ENCODE measurements around the gene RASAL2.
"Not testable (repeated sequence)": the region's sequence is repeated elsewhere in the genome, so short reads cannot be mapped to it uniquely, and the experiment has no call there.

RASAL2 gene

GRCh38 chr1:178120520-178121052 is 26.7 kb downstream of the RASAL2 start:
- not testable (repeated sequence) for DNase-seq

GRCh38 chr1:178121883-178122282 is 28.0 kb downstream of the RASAL2 start:
- no peak for DNase-seq

- no peak for DNase-seq
These were observed 28.4 kb downstream of the RASAL2 start for GRCh38 chr1:178122283-178122682.

- DNase-seq = no peak
These were observed 30.2 kb downstream of the RASAL2 start for GRCh38 chr1:178124115-178124514.

- no peak for DNase-seq
These were observed 32.4 kb downstream of the RASAL2 start for GRCh38 chr1:178126261-178126660.

- DNase-seq = no peak
These were observed 32.9 kb downstream of the RASAL2 start for GRCh38 chr1:178126741-178127185.

GRCh38 chr1:178127482-178128191 is 33.7 kb downstream of the RASAL2 start:
- no peak for DNase-seq

GRCh38 chr1:178133239-178133989 is 39.5 kb downstream of the RASAL2 start:
- no peak for DNase-seq

GRCh38 chr1:178134061-178134460 is 40.2 kb downstream of the RASAL2 start:
- DNase-seq = no peak

GRCh38 chr1:178137238-178137637 is 43.3 kb downstream of the RASAL2 start:
- no peak for DNase-seq

GRCh38 chr1:178142806-178143205 is 48.9 kb downstream of the RASAL2 start:
- no peak for DNase-seq

- DNase-seq = no peak
These were observed 50.1 kb downstream of the RASAL2 start for GRCh38 chr1:178143730-178144690.

GRCh38 chr1:178145605-178146004 is 51.7 kb downstream of the RASAL2 start:
- no peak for DNase-seq

GRCh38 chr1:178146436-178146835 is 52.5 kb downstream of the RASAL2 start:
- DNase-seq = no peak

- no peak for DNase-seq
These were observed 56.7 kb downstream of the RASAL2 start for GRCh38 chr1:178150610-178151009.

GRCh38 chr1:178151831-178152230 is 57.9 kb downstream of the RASAL2 start:
- no peak for DNase-seq

- no peak for DNase-seq
These were observed 61.8 kb downstream of the RASAL2 start for GRCh38 chr1:178155481-178156255.

- DNase-seq = no peak
These were observed 67.0 kb downstream of the RASAL2 start for GRCh38 chr1:178160736-178161475.

GRCh38 chr1:178161516-178161915 is 67.6 kb downstream of the RASAL2 start:
- DNase-seq = no peak

GRCh38 chr1:178165196-178165595 is 71.3 kb downstream of the RASAL2 start:
- no peak for DNase-seq

- no peak for DNase-seq
These were observed 72.6 kb downstream of the RASAL2 start for GRCh38 chr1:178166429-178167024.

Measured in COR-L47 (cell line).